GM18861 (cell line): ENCODE measurements around the gene PDE8B.

Experiments
- ATAC-seq: cut with Tn5 transposase; IDR thresholded peaks from one replicate; pipeline ENCODE4 v1.9.1; 2021; ENCODE audit not compliant: unreplicated experiment

The PDE8B gene

GRCh38 chr5:77394064-77394715, 183.7 kb downstream of the PDE8B start:
- ATAC-seq = no peak

DNA sequence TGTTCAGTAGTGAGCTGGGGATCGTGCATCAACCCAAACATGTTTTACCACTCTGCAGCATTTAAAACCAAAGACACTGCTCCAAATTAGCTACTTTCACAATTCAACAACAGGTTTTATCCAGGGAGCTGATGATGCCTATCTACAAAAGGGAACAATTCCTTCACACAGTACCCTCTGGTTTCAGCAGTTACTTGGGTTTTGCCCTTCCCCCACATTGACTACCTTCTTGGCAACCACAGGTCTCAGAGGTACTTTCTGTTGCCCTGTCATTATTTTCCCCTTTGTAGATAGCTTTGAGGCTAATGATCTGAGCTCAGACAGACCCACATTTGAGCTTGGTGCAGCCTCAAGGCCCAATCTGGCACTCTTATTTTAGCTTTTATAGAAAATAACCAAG, 185.5 kb downstream of the PDE8B start:
- no peak for ATAC-seq

DNA sequence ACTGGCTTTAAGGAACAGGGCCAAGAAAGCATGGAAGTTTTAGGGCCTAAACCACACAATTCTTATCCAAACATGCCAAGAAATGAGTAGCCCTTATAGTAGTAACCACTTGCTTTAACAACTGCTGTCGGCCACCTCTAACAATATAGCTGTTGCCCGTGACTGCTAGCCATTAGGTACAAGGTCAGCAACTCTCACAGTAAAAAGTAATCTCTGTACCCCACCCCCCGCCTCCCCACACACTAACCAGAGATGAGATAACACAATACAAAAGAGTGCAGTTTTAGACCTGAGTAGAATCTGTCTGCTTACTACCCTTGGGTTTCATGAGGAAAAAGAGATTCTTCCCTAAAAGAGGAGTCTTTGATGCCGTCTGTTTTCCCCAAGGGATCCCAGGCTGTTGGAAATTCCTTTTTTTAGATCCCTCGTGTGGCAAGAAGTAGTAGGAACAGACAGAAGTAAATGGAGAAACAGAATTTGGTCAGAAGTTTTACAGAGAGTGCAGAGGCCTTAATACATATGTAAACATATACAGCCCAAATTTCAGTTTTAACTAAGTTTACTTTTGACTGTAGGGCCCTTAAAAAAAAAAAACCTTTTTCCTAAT, 187.3 kb downstream of the PDE8B start:
- ATAC-seq = no peak

DNA sequence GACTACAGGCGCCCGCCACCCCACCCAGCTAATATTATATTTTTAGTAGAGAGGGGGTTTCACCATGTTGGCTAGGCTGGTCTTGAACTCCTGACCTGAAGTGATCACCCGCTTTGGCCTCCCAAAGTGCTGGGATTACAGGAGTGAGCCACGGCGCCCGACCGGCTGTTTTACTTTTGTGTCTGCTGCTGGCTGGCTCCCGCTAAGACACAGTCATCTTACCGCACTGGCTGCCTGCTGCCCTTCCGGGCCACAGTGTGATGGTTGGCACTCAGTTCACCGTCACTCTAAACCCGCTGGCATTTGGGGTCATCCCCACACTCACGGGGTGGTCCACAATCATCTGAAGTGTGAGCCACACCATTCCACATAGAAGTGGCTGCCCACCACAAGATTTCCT, 188.0 kb downstream of the PDE8B start:
- no peak for ATAC-seq

GRCh38 chr5:77398896-77399295, 188.4 kb downstream of the PDE8B start:
- ATAC-seq = no peak

DNA sequence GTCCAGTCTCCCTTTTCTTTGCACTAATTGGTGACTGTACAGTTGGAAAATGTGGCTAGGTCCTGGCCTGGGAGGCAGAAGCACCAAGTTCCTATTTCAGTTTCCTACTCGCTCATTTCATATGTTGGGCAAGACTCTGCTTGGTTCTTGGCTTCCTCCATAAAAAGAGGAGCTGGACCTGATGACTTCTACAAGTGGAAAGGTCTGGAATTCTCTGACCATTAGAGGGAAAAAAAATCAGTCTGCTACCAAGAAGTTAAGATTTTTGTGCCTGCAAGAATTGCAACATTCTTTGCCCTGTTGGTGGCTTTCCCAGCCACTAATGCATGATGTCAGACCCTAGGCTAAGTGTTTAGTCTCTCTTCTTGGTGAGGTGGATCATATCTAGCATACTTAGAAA, 190.2 kb downstream of the PDE8B start:
- ATAC-seq = no peak

- ATAC-seq = no peak
These were observed 192.3 kb downstream of the PDE8B start for GRCh38 chr5:77402796-77403195.

GRCh38 chr5:77407152-77407551, 196.7 kb downstream of the PDE8B start:
- no peak for ATAC-seq

DNA sequence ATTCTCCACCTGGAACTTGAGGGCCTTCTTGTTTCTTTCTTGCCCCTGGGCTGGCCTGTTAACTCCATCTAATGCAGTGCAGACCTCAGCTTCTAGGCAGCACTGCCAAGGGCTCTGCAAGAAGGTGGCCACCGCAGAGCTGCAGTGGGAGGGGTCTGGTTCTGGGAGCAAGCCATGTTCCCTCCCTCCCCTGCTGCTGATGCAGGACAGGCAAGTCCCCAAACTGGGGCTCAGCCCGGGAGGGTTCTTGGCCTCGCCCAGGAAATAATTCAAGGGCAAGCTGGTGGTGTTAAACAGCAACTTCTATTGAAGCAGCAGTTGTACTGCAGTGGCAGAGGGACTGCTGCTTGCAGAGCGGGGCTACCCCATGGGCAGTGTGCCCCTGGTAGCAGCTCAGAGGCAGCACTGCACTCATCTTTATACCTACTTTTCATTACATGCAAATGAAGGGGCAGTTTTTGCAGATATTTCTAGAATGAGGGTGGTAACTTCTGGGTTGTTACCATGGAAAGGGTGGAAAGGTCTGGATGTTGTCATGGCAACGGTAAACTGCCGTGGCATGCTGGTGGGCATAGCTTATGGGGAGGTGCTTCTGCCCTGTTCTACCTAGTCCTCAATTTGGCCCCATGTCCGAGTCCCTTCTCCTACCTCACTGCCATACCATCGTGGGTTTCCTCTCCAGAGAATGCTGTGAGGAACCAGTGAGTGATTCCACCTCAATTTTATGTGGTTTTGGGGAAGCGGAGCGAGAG, 199.6 kb downstream of the PDE8B start:
- ATAC-seq = no peak

DNA sequence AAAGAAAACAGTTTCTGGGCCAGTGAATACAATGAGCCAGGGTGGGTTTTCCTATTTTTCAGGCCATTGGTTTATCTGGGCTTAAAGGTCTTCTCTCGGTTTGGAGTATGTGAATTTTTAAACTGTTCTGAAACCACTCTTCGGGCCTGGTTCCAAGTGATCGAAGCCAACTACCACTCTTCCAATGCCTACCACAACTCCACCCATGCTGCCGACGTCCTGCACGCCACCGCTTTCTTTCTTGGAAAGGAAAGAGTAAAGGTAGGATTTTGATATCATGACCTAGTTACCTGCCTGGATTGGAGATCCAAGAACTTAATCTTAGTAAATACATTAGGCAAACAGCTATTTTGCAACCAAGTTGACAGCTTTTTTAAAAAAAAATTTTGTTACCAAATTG, 202.6 kb downstream of the PDE8B start:
- ATAC-seq = no peak

GRCh38 chr5:77418162-77418561, 207.7 kb downstream of the PDE8B start:
- ATAC-seq = no peak

- no peak for ATAC-seq
These were observed 208.4 kb downstream of the PDE8B start for GRCh38 chr5:77418601-77419581.

GRCh38 chr5:77419644-77420582, 209.4 kb downstream of the PDE8B start:
- no peak for ATAC-seq

DNA sequence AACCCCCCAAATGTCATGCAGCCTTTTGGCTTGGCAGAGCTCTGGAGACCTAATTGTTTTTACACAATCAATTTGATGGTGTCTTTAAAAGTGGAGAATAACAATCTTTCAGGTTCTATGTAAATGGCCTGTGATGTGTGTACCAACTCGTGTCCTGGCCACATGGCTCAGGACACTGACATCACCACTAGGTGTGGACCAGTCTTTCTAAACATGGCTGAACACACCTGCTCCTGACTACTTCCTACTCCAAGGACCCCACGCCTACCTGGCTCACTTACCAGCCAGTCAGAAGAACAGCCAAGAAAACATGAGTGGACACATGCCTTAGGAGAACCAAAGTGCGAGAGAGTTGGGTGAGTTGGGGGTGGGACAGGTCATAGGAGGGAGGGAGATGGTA, 210.5 kb downstream of the PDE8B start:
- ATAC-seq = no peak

- ATAC-seq = no peak
These were observed 212.7 kb downstream of the PDE8B start for GRCh38 chr5:77423022-77423750.

DNA sequence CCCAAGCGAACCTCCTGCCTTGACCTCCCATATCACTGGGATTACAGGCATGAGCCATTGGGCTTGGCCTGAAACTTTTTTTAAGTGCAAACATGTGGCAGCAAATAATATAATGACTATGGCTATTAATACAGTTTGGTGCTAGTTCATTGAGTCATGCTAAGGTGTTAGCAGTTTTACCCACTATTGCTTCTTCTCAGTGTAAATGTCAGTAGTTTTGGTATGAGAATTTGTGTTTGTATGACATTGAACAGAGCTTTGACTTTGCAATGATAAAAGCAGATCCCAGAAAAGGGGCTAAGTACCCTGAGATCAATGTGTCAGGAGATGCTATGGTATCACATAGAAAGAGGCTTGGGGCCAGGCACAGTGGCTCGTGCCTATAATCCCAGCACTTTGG, 214.4 kb downstream of the PDE8B start:
- ATAC-seq = no peak

- no peak for ATAC-seq
These were observed 214.9 kb downstream of the PDE8B start for GRCh38 chr5:77425420-77425819.

GRCh38 chr5:77425998-77426659, 215.6 kb downstream of the PDE8B start:
- ATAC-seq = no peak

DNA sequence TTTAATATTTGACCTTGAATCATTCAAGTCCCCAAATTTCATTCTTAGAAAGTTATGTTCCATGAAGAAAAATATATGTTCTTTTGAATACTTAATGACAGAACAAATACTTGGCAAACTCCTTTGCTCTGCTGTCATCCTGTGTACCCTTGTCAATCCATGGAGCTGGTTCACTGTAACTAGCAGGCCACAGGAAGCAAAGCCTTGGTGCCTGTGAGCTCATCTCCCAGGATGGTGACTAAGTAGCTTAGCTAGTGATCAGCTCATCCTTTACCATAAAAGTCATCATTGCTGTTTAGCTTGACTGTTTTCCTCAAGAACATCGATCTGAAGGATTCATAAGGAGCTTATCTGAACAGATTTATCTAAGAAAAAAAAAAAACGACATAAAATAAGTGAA, 216.2 kb downstream of the PDE8B start:
- ATAC-seq = no peak
